GM12801 (cell line): ENCODE data around the gene GRAMD4.

Source experiments
- CTCF ChIP-seq: IDR thresholded peaks from one replicate; pipeline ENCODE4 v1.5.1; 2011; ENCODE audit warnings: control low read depth; ENCODE audit not compliant: insufficient read length; ENCODE audit errors: extremely low read depth

Gene GRAMD4

GRCh38 chr22:46699091-46699490, 78.9 kb downstream of the GRAMD4 start:
- no peak for TF ChIP-seq CTCF

GRCh38 chr22:46701262-46701661, 81.1 kb downstream of the GRAMD4 start:
- TF ChIP-seq CTCF, result no peak

GRCh38 chr22:46703171-46703995, 83.2 kb downstream of the GRAMD4 start:
- no peak for TF ChIP-seq CTCF

- TF ChIP-seq CTCF, result no peak
These were observed 83.8 kb downstream of the GRAMD4 start for GRCh38 chr22:46703996-46704370.

GRCh38 chr22:46706060-46706459, 85.9 kb downstream of the GRAMD4 start:
- no peak for TF ChIP-seq CTCF

- TF ChIP-seq CTCF, result no peak
These were observed 87.1 kb downstream of the GRAMD4 start for GRCh38 chr22:46707305-46707704.

GRCh38 chr22:46707827-46708570, 87.8 kb downstream of the GRAMD4 start:
- no peak for TF ChIP-seq CTCF
